HG02970 (cell line): ENCODE measurements around the gene PROM2.

Experiments
- ATAC-seq: cut with Tn5 transposase; IDR thresholded peaks from one replicate; pipeline ENCODE4 v1.9.1; 2021; ENCODE audit warnings: mild to moderate bottlenecking, moderate library complexity, moderate number of reproducible peaks; ENCODE audit not compliant: unreplicated experiment, low FRiP score

PROM2 gene

DNA sequence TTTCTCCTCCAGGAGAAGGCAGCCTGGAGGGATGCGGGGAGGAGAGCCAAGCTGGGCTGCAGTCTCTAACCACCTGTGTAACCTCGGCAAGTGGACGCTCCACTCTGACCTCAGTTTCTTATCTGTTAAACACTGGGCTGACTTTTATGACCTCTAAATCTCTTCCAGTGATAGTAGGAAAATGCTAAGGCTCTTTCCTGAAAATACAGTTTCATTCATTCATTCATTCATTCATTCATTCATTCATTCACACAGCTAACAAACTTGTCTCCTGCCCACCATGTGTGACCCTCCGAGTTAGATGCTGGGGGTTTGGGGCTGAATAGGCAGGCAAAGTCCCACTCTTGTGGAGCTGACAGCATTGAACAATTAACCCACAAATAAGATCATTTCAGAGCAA is 9.3 kb downstream of the PROM2 start:
- no peak for ATAC-seq

- no peak for ATAC-seq
Measured at GRCh38 chr2:95284886-95285541, 10.8 kb downstream of the PROM2 start.

DNA sequence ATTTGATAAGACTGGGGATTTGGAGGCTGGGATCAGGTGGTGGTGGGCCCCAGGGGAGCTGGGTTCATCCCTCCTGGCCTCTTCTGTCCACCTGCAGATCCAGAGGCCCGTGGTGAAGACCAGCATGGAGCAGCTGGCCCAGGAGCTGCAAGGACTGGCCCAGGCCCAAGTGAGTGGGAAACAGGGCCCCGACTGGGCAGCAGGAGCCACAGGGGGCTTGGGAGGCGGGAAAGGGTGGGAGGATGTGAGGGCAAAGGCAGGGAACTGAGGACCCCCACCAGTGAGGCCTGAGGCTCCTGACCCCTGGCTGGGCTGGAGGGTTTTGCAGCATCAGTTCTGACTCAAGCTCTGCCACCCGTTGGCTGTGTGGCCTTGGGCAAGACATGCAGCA is 11.3 kb downstream of the PROM2 start:
- ATAC-seq, result no peak

DNA sequence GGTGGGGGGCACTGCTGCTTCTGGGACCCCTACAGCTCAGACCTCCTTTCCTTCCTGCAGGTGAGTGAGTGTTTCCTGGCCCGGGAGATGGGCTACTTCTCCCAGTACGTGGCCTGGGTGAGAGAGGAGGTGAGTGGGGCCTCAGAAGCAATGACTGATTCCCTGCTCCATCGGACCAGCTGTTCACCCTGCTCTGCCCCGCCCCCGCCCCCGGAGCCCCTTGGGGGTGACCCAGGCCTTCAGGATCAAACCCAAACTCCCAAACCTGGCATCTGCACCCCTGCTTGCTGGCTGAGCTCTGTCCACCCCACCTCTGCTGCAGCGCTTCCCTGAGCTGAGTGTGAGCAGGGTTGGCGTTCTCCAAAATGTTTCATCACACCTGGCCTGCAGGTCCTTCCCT is 13.1 kb downstream of the PROM2 start:
- ATAC-seq, result no peak

GRCh38 chr2:95287806-95288205 is 13.6 kb downstream of the PROM2 start:
- no peak for ATAC-seq

- no peak for ATAC-seq
Measured at GRCh38 chr2:95289253-95289652, 15.0 kb downstream of the PROM2 start.

DNA sequence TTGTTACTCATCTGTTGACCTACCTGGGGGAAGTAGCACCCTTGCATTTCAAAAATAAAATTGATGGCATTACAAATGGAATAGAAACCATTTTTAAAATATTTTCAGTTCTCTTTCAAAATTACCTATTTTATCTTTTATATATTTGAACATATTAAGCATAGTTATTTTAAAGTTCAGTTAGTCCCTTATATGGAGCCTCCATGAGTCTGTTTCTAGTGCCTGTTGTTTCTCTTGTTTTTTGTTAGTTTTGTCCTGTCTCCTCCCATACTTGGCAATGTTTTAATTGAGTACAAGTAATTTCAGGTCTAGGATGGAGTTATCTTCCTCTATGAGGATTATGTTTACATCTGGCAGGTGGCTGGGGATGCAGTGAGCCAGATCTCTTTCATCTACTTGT is 17.0 kb downstream of the PROM2 start:
- no peak for ATAC-seq

GRCh38 chr2:95292623-95293260 is 18.5 kb downstream of the PROM2 start:
- ATAC-seq, result no peak

DNA sequence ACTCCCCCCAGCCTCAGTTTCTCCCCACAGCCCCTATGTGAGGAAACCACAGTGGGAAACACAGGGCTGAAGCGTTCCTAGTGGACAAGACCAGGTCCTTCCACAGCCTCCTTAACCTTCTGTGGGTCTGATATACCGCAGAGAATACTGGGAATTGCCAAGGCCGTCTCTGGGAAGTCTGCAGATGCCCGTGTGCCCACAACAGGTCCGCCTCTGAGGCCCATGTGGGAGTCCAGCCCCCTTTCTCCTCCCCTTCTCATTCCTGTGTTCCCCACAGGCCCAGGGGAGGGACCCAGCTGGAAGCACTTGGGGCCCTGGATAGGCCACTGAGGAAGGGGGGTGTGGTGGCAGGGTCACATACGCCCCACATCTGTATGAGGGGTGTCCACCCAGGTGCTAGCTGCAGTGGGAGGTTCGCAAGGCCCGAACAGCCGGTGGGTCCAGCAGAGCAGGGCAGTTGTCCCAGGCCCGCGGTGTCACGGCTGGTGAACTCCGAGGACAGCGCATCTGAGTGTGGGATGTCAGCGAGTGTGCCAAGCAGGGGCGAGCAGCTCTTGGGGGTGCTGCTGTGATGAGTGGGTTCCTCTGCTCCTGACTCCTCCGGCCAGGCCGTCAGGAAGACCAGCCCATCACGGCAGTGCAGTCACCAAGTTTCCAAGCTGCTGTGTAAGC is 20.5 kb downstream of the PROM2 start:
- ATAC-seq, result no peak

GRCh38 chr2:95295376-95295775 is 21.1 kb downstream of the PROM2 start:
- ATAC-seq, result no peak

- no peak for ATAC-seq
Measured at GRCh38 chr2:95296011-95296410, 21.8 kb downstream of the PROM2 start.

GRCh38 chr2:95296880-95297487 is 22.7 kb downstream of the PROM2 start, which contains the start of gene KCNIP3:
Gene KCNIP3, plus strand, starts transcription at chr2:95297347. Its CDS starts 92 bp downstream, at chr2:95297439.
- no peak for ATAC-seq

DNA sequence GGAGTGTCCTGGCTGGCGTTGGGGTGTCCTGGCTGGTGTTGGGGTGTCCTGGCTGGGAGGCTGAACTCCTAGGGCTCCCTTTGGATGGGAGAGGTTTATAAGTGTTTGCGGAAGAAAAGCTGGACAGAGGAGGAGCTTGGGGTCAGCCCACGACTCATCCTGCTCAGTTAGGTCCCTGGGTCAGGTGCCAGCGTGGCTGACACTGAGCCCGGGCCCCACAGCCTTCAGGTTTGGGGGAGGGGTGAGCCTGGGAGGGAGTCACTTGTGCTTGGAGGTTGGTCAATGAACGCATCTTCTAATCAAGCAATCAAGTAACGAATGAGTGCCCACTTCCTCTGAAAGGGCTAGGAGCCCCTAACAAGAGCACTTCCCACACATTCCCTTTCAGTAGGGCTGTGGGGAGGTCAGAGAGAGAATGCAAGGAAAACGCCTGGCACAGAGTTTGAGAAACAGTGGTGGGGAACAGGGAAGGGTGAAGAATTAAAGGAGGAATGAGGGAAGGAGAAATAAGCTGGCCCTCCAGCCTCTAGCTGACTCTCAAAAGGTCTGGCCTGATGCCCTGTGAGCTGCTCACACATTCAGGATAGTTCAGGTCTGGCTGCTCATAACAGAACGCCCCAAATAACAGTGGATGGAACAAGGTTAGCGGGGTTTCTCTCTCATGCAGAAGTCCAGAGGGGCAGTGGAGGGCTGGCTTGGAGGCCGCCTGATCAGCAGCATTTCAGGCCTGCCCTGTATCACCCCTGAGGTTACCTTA is 23.6 kb downstream of the PROM2 start:
- ATAC-seq, result no peak

DNA sequence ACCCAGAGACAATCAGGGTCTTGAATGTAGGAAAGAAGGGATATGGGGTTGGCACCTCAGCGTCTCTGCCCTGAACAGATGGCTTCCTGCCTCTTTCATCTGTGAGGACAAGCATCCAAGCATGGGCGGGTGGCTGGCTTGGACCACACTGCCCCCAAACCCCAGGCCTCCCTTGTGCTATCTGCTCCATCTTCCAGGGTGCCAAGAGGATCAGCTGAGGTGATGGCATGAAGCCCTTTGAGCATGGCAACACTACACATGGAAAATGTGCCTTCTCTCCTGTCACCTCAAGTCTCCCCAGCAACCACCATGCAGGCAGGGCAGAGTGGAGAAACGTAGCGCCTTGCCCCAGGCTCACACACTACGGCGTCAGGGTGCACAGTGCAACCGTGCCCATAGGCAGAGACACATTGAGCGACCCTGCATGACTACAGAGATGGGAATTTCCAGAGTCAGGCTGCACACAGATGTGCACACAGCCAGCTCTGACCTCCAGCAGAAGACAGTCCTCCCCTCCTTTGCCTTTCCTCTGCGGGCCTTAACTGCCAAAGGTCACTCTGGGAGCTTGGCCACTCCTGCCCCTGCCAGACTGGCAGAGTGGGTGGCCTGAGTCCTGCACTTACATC is 24.4 kb downstream of the PROM2 start:
- no peak for ATAC-seq

- no peak for ATAC-seq
Measured at GRCh38 chr2:95299961-95300360, 25.7 kb downstream of the PROM2 start.

DNA sequence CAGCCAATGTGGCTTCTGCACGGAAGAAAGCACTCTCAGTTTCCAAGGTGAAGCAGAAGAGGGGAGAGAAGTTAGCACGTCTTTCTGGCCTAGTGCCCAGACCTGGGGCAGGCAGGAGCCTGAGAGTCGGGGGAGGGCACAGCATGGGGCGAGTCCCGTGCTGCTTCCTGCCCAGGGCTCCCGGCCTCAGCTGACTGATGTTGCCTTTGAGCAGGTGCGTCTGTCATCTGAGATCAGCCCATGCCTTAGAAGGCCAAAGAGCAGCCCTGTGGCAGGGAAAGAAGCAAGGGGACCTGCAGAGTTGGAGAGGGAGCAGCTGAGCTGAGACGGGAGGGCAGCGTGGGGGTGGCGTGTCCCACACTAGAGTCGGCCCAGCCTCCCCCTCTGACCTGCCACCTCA is 26.2 kb downstream of the PROM2 start:
- no peak for ATAC-seq

- ATAC-seq, result no peak
Measured at GRCh38 chr2:95301186-95301585, 26.9 kb downstream of the PROM2 start.

DNA sequence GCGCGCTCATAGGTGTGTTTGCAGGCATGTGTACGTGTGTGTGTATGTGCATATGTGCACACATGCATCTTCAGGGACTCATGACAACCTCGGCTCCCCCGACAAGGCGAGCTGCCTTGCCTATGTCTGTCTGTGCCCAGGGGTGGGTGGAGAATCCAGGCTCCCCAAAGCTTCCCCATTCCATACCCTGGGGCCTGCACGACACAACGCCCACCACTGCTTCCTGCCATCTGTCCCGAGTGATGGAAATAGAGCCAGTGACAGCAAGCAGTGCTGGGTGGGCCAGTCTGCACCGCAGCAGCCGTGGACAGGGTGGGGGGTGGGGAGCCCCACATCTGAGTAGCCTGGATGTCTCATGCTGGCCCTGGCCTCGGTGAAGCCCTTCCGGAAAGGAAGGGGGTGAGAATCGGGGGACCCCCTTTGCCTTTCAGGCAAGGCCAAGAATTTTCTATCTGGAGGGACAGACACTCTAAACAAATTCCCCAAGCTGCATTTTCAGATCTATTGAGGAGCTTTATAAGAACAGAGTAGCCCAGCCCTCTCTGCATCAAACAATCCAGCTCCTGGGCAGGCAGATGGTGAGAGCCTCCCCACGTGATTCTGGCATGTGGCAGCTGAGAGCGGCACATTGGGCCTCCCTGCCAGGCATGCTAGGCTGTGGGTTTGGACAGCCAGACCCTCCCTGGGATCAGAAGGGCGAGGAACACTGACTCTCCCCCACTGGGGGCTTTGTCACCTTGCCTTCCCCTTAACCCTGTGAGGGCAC is 27.8 kb downstream of the PROM2 start:
- ATAC-seq, result no peak

DNA sequence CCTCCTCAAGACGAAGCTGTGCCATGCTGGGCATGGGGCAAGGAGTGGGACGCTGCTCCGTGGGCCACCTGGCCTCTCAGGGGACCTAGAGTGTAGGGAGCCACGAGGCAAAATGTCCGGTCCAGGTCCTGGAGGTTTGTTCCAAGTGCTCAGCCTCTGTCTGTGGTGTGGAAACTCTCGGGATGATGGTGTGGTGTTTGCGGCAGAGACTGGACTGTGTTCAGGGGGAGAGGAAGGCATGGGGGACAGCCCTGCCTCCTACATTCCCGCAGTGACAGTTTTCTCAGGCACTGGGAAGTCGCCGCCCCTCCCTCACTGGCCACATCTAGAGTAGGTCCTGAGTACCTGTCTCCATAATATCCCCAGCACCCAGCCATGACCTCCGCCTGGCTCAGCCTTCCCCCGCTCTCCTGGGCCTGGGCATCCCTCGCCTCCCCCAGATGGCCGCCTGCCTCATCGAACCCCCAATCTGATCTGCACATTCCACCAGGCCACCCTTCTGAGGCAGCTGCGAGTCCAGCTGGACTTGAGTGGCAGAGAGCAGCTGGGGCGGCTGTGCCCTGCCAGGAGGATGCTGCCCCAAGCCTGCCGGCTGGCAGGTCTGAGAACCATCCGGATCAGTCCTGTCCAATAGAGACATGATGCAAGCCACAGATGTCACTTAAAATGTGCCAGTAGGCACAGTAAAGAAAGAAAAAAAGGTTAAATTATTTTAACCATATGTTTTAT is 29.1 kb downstream of the PROM2 start:
- no peak for ATAC-seq
